Activated naive CD4-positive, alpha-beta T cell treated with anti-CD3 and anti-CD28 coated beads for 36 hours (primary cell): ENCODE measurements around the gene STK32C. TPM values are rescaled to one million over a fixed set of nuclear protein-coding genes. Genes with fewer than 3 reads are reported as not detected.

ENCODE experiments used
- CTCF ChIA-PET: fragments of 350-600 bp; sonication (Branson Sonifier 250); formaldehyde crosslinking; loops from one replicate; lab custom pipeline; 2021; ENCODE audit warnings: antibody characterized with exemption; lab: Charles Lee
- DNase-seq: peaks from one replicate; pipeline ENCODE4 v3.0.0-alpha.2; 2020
- H3K27ac Mint-ChIP-seq: one replicate; pipeline ENCODE4 v1.8.0; 2021; ENCODE audit warnings: mild to moderate bottlenecking, mixed read lengths
- H3K27me3 Mint-ChIP-seq: one replicate; pipeline ENCODE4 v1.8.0; 2021; ENCODE audit warnings: low read depth, mixed read lengths
- H3K36me3 Mint-ChIP-seq: one replicate; pipeline ENCODE4 v1.8.0; 2021; ENCODE audit warnings: low read depth, mixed read lengths
- H3K4me1 Mint-ChIP-seq: one replicate; pipeline ENCODE4 v1.8.0; 2021; ENCODE audit warnings: low read depth, mixed read lengths
- H3K4me3 Mint-ChIP-seq: one replicate; pipeline ENCODE4 v1.8.0; 2021; ENCODE audit warnings: mild to moderate bottlenecking, moderate library complexity, mixed read lengths
- H3K9me3 Mint-ChIP-seq: one replicate; pipeline ENCODE4 v1.8.0; 2021; ENCODE audit warnings: mixed read lengths
- intact Hi-C: fragments of 100-400 bp; cut with micrococcal nuclease; formaldehyde crosslinking; loops from one replicate; pipeline ENCODE4 v1.15.1; 2023
- total RNA-seq, 2 experiments: library from RNA; stranded (reverse); gene quantifications; one replicate each; pipeline ENCODE4 v1.2.3, GENCODE V29; 2021

The STK32C gene
- total RNA-seq, 2 experiments from 2014 or later = 16.5 to 16.6 TPM

DNA sequence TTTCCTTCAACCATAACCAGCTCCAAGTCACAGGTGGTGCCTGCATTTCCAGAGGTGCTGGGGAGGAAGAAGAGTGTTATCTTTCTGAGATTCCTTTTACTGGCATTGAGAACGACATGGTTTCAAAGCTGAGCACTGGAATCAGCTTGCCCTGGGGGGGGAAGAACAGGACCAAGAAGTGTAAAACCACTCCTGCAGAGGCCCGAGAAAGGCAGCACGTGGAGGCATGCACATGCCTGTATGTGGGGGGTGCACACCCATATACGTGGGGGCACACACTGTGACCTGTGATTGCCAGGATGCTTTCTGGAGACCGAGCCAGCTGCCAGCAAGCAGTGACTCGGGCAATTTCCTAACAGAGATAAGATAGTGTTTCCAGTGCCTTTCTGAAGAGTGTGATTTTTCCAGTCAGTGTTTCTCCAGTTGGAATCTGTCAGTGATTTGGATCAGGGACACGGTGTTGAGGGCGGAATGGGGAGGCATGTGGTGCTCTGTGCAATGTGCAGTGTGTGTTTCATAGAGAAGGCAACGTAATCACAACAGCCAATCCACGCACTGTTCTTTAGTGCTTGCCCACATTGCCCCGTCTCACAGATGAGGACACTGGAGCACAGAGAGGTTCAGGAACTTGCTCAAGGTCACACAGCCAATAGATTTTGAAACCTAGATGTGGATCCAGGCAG lies 28.5 kb upstream of the STK32C start:
- Mint-ChIP-seq H3K4me1 (peaks cover 33% of the 10 kb centered on the region), H3K27ac (no peak overlapping the region), H3K4me3 (no peak overlapping the region), H3K9me3 (no peaks in the 10 kb centered on the region), H3K27me3 (no peaks in the 10 kb centered on the region), H3K36me3 (peaks cover 4% of the 10 kb centered on the region)
- DNase-seq = no peak
- intact Hi-C loops = loop anchor here (10.0 kb wide), 1 partner anchor 351 kb away; the partner anchor contains the start of gene BNIP3
- CTCF ChIA-PET = no interaction called here

DNA sequence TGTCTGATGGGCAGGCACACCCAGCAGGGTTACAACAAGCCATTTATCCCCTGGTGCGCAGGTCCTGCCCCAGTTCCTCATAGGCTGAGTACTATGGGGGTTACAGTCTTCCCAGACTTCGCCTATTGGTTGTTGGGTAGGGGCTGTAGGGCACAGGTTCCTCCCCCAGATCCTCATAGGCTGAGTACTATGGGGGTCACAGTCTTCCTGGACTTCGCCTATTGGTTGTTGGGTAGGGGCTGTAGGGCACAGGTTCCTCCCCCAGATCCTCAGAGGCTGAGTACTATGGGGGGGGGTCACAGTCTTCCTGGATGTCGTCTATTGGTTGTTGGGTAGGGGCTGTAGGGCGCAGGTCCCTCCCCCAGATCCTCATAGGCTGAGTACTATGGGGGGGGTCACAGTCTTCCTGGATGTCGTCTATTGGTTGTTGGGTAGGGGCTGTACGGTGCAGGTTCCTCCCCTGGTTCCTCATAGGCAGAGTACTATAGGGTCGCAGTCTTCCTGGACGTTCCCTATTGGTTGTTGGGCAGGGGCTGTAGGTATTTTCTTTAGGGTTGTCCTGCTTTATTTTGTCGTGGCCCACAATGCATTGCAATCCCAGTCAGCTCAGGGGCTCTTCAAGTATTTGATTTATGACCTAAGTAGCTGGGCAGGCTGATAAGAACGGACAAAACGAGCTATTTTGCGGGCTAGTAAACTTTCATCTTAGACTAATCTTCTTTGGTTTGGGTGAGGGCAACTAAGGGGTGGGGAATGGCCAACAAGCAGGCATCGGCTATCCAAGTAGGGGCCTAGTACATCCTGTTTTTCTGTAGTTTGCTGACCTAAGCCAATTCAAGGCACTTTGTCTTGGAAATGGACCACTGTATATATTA lies 27.7 kb upstream of the STK32C start:
- no peak overlapping the region for H3K4me3 Mint-ChIP-seq
- intact Hi-C loops = loop anchor here (10.0 kb wide), 1 partner anchor 351 kb away; the partner anchor contains the start of gene BNIP3

GRCh38 chr10:132334631-132335188 lies 27.0 kb upstream of the STK32C start:
- no peaks in the 10 kb centered on the region for H3K9me3 Mint-ChIP-seq
- H3K4me3 Mint-ChIP-seq = no peak overlapping the region
- CTCF ChIA-PET = no interaction called here

More for the DNA sequence above, 27.7 kb upstream of the STK32C start:
- H3K36me3 Mint-ChIP-seq = peaks cover 5% of the 10 kb centered on the region
- CTCF ChIA-PET = no interaction called here
- peaks cover 36% of the 10 kb centered on the region for H3K4me1 Mint-ChIP-seq
- no peaks in the 10 kb centered on the region for H3K9me3 Mint-ChIP-seq
- H3K27ac Mint-ChIP-seq = no peak overlapping the region
- DNase-seq = no peak
- H3K27me3 Mint-ChIP-seq = no peaks in the 10 kb centered on the region

GRCh38 chr10:132333386-132333785 lies 25.6 kb upstream of the STK32C start:
- intact Hi-C loops = loop anchor here (5.0 to 10.0 kb wide), 2 partner anchors 176 to 349 kb away; partner anchors contain the start of gene BNIP3
- Mint-ChIP-seq H3K9me3 (no peaks in the 10 kb centered on the region), H3K4me1 (peaks cover 55% of the 10 kb centered on the region), H3K27me3 (no peaks in the 10 kb centered on the region), H3K27ac (no peak overlapping the region), H3K36me3 (peaks cover 21% of the 10 kb centered on the region), H3K4me3 (peak overlapping the region; percentile 92)
- DNase-seq = no peak
- CTCF ChIA-PET = no interaction called here

More at GRCh38 chr10:132334631-132335188, 27.0 kb upstream of the STK32C start:
- DNase-seq = no peak
- peaks cover 12% of the 10 kb centered on the region for H3K36me3 Mint-ChIP-seq
- H3K27ac Mint-ChIP-seq = no peak overlapping the region
- intact Hi-C loops = loop anchor here (5.0 to 10.0 kb wide), 2 partner anchors 177 to 350 kb away; partner anchors contain the start of gene BNIP3
- no peaks in the 10 kb centered on the region for H3K27me3 Mint-ChIP-seq
- peaks cover 43% of the 10 kb centered on the region for H3K4me1 Mint-ChIP-seq

DNA sequence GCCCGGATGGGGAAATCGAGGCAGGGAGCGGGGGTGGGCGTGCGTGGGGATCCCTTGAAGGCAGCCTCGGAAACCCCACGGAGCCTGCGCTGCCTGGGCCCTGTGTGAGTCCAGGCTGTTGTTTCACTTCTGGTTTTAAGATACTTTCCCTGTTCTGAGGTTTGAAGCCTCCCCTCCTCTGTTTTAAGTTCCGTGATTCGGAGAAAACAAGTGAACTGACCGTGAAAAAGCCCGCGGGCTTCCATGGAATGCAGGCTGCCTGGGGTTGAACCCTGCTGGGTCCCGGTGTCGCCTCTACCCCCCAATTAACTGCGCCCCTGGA lies 24.6 kb upstream of the STK32C start:
- CTCF ChIA-PET = no interaction called here
- intact Hi-C loops = loop anchor here (5.0 to 10.0 kb wide), 2 partner anchors 175 to 348 kb away; partner anchors contain the start of gene BNIP3
- H3K27ac Mint-ChIP-seq = no peak overlapping the region

GRCh38 chr10:132331601-132332432 lies 24.1 kb upstream of the STK32C start, which contains the start of gene LRRC27:
Gene LRRC27, plus strand, starts transcription at chr10:132332193. Its CDS starts 1,332 bp downstream, at chr10:132333525.
- intact Hi-C loops = loop anchor here (1.0 to 10.0 kb wide), 7 partner anchors 24 to 431 kb away; partner anchors contain the start of genes BNIP3, INPP5A, PPP2R2D and PWWP2B
- peak; percentile 98 for DNase-seq
- peak within 1 kb of the TSS; percentile 92 for H3K4me3 Mint-ChIP-seq
- CTCF ChIA-PET = no interaction called here
- H3K4me1 Mint-ChIP-seq = peaks cover 63% of the 10 kb centered on the region
- H3K27me3 Mint-ChIP-seq = no peaks in the 10 kb centered on the region
- H3K27ac Mint-ChIP-seq = peak within 1 kb of the TSS; percentile 87
- peaks cover 6% of the 10 kb centered on the region for H3K9me3 Mint-ChIP-seq
- H3K36me3 Mint-ChIP-seq = peaks cover 32% of the 10 kb centered on the region

More for the DNA sequence above, 24.6 kb upstream of the STK32C start:
- no peak for DNase-seq
- H3K27me3 Mint-ChIP-seq = no peaks in the 10 kb centered on the region
- peaks cover 63% of the 10 kb centered on the region for H3K4me1 Mint-ChIP-seq
- peaks cover 28% of the 10 kb centered on the region for H3K36me3 Mint-ChIP-seq
- H3K4me3 Mint-ChIP-seq = peak overlapping the region; percentile 92
- peaks cover 3% of the 10 kb centered on the region for H3K9me3 Mint-ChIP-seq

GRCh38 chr10:132330486-132330833 lies 22.7 kb upstream of the STK32C start:
- DNase-seq = no peak
- H3K27me3 Mint-ChIP-seq = no peaks in the 10 kb centered on the region
- intact Hi-C loops = loop anchor here (1.0 to 10.0 kb wide), 7 partner anchors 10 to 430 kb away; partner anchors contain the start of genes BNIP3, INPP5A, PPP2R2D and PWWP2B
- H3K4me1 Mint-ChIP-seq = peaks cover 67% of the 10 kb centered on the region
- peaks cover 6% of the 10 kb centered on the region for H3K9me3 Mint-ChIP-seq
- peak overlapping the region; percentile 92 for H3K4me3 Mint-ChIP-seq
- peaks cover 44% of the 10 kb centered on the region for H3K36me3 Mint-ChIP-seq
- CTCF ChIA-PET = no interaction called here
- H3K27ac Mint-ChIP-seq = peak overlapping the region; percentile 77

GRCh38 chr10:132329565-132330485 lies 22.1 kb upstream of the STK32C start:
- H3K27me3 Mint-ChIP-seq = no peaks in the 10 kb centered on the region
- H3K4me3 Mint-ChIP-seq = peak overlapping the region; percentile 92
- intact Hi-C loops = loop anchor here (1.0 to 10.0 kb wide), 7 partner anchors 10 to 429 kb away; partner anchors contain the start of genes BNIP3, INPP5A, PPP2R2D and PWWP2B
- H3K36me3 Mint-ChIP-seq = peaks cover 48% of the 10 kb centered on the region
- CTCF ChIA-PET = interaction anchor here (0.7 kb wide), 1 partner anchor 296 kb away, joined by 4 read pairs; no protein-coding TSS in a partner anchor
- H3K9me3 Mint-ChIP-seq = peaks cover 6% of the 10 kb centered on the region
- peaks cover 71% of the 10 kb centered on the region for H3K4me1 Mint-ChIP-seq
- peak overlapping the region; percentile 77 for H3K27ac Mint-ChIP-seq
- peak; percentile 53 for DNase-seq

- CTCF ChIA-PET = no interaction called here
- intact Hi-C loops = no loop called here
- H3K27me3 Mint-ChIP-seq = no peaks in the 10 kb centered on the region
- H3K4me1 Mint-ChIP-seq = peaks cover 71% of the 10 kb centered on the region
- H3K36me3 Mint-ChIP-seq = peaks cover 53% of the 10 kb centered on the region
- peaks cover 6% of the 10 kb centered on the region for H3K9me3 Mint-ChIP-seq
- no peak overlapping the region for H3K27ac Mint-ChIP-seq
- no peak overlapping the region for H3K4me3 Mint-ChIP-seq
- no peak for DNase-seq
Observed at GRCh38 chr10:132328738-132329137, 21.0 kb upstream of the STK32C start.

GRCh38 chr10:132328106-132328505 lies 20.4 kb upstream of the STK32C start:
- intact Hi-C loops = no loop called here
- Mint-ChIP-seq H3K27ac (peak overlapping the region; percentile 31), H3K36me3 (peaks cover 53% of the 10 kb centered on the region), H3K4me1 (peaks cover 66% of the 10 kb centered on the region), H3K9me3 (peaks cover 6% of the 10 kb centered on the region), H3K27me3 (no peaks in the 10 kb centered on the region), H3K4me3 (no peak overlapping the region)
- CTCF ChIA-PET = no interaction called here
- no peak for DNase-seq
